Activated CD4-positive, alpha-beta memory T cell treated with anti-CD3 and anti-CD28 coated beads, Interleukin-2, amount 10 ng/mL, durations not matched to agents 7 days and 5 days (primary cell): ENCODE data around the gene MCU. TPM values are rescaled to one million over a fixed set of nuclear protein-coding genes. Genes with fewer than 3 reads are reported as not detected.

ENCODE experiments used
- CTCF ChIA-PET: fragments of 350-600 bp; sonication (Branson Sonifier 250); formaldehyde crosslinking; loops from one replicate; lab custom pipeline; 2021; ENCODE audit warnings: antibody characterized with exemption, inconsistent platforms; lab: Charles Lee
- POLR2A ChIA-PET: fragments of 350-600 bp; sonication (Branson Sonifier 250); formaldehyde crosslinking; loops from one replicate; lab custom pipeline; 2021; ENCODE audit warnings: antibody characterized with exemption; lab: Charles Lee
- DNase-seq: peaks from one replicate; pipeline ENCODE4 v3.0.0-alpha.2; 2020
- H3K27ac Mint-ChIP-seq: one replicate; pipeline ENCODE4 v1.8.0; 2021; ENCODE audit warnings: mild to moderate bottlenecking, mixed read lengths
- H3K27me3 Mint-ChIP-seq: one replicate; pipeline ENCODE4 v1.8.0; 2021; ENCODE audit warnings: mixed read lengths
- H3K36me3 Mint-ChIP-seq: one replicate; pipeline ENCODE4 v1.8.0; 2021; ENCODE audit warnings: low read depth, mixed read lengths
- H3K4me1 Mint-ChIP-seq: one replicate; pipeline ENCODE4 v1.8.0; 2021; ENCODE audit warnings: mixed read lengths
- H3K4me3 Mint-ChIP-seq: one replicate; pipeline ENCODE4 v1.8.0; 2021; ENCODE audit warnings: mild to moderate bottlenecking, mixed read lengths
- H3K9me3 Mint-ChIP-seq: one replicate; pipeline ENCODE4 v1.8.0; 2021; ENCODE audit warnings: mixed read lengths
- total RNA-seq, 2 experiments: library from RNA; stranded (reverse); gene quantifications; one replicate each; pipeline ENCODE4 v1.2.3, GENCODE V29; 2021

The MCU gene
- total RNA-seq, 2 experiments from 2014 or later = 14.5 to 16.1 TPM

- Mint-ChIP-seq H3K27ac (no peak overlapping the region), H3K9me3 (no peaks in the 10 kb centered on the region), H3K36me3 (peaks cover 4% of the 10 kb centered on the region), H3K4me1 (peaks cover 9% of the 10 kb centered on the region), H3K27me3 (no peaks in the 10 kb centered on the region), H3K4me3 (no peak overlapping the region)
- no peak for DNase-seq
- ChIA-PET POLR2A (interaction anchor here (0.6 kb wide), 1 partner anchor 311 kb away, joined by 3 read pairs; no protein-coding TSS in a partner anchor), CTCF (no interaction called here)
Observed at GRCh38 chr10:72790216-72790990, 98.5 kb downstream of the MCU start.

DNA sequence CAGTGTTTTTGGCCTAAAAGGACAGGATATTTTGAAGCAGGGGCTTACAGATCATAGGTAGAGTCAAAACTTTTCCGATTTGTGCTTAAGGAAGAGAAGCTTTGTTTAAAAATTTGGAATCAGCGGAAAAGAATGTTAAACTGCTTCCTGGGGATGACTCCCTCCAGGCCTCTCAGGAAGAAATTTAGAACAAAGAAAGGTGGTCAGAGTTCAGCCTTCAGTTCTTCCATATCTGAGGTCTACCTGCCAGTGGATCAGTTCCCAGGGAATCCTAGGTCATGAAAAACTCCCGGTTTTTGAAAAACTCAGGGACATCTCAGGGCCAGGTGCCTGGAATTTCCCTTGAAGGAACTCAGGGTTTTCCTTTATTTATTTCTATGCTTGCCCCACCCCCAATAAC, 100.3 kb downstream of the MCU start:
- H3K27ac Mint-ChIP-seq = no peak overlapping the region
- H3K27me3 Mint-ChIP-seq = no peaks in the 10 kb centered on the region
- DNase-seq = no peak
- peaks cover 10% of the 10 kb centered on the region for H3K4me1 Mint-ChIP-seq
- POLR2A ChIA-PET = no interaction called here
- CTCF ChIA-PET = no interaction called here
- H3K9me3 Mint-ChIP-seq = no peaks in the 10 kb centered on the region
- H3K4me3 Mint-ChIP-seq = no peak overlapping the region
- H3K36me3 Mint-ChIP-seq = peaks cover 4% of the 10 kb centered on the region

GRCh38 chr10:72793752-72794151, 101.8 kb downstream of the MCU start:
- Mint-ChIP-seq H3K36me3 (no peaks in the 10 kb centered on the region), H3K27me3 (no peaks in the 10 kb centered on the region), H3K9me3 (no peaks in the 10 kb centered on the region), H3K4me3 (no peak overlapping the region), H3K27ac (no peak overlapping the region), H3K4me1 (peaks cover 10% of the 10 kb centered on the region)
- no peak for DNase-seq
- POLR2A ChIA-PET = no interaction called here
- CTCF ChIA-PET = no interaction called here

DNA sequence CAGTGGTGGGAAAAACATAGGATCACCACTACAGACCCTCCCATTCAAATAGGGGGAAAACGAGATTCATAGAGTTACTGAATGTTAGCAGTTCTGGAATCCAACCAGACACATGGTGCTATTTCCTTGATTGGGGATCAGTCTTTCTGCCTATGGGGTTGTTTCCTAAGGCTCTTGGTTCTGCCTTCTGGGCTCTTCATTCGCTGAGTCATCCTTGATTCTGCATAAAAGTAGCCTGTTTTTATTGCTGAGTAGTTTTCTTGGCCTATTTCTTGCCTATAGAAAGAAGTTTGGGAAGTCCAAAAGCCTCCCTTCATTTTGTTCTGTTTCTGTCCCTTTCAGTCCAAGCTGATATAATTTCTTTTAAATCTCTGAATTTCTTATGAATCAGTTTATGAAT, 102.3 kb downstream of the MCU start:
- Mint-ChIP-seq H3K27ac (no peak overlapping the region), H3K27me3 (no peaks in the 10 kb centered on the region), H3K36me3 (no peaks in the 10 kb centered on the region), H3K9me3 (no peaks in the 10 kb centered on the region), H3K4me1 (peaks cover 8% of the 10 kb centered on the region), H3K4me3 (no peak overlapping the region)
- POLR2A ChIA-PET = no interaction called here
- CTCF ChIA-PET = no interaction called here
- no peak for DNase-seq

GRCh38 chr10:72796042-72796441, 104.1 kb downstream of the MCU start:
- Mint-ChIP-seq H3K9me3 (no peaks in the 10 kb centered on the region), H3K36me3 (no peaks in the 10 kb centered on the region), H3K27ac (no peak overlapping the region), H3K27me3 (no peaks in the 10 kb centered on the region), H3K4me3 (no peak overlapping the region), H3K4me1 (peaks cover 4% of the 10 kb centered on the region)
- no peak for DNase-seq
- ChIA-PET POLR2A (no interaction called here), CTCF (no interaction called here)

- H3K9me3 Mint-ChIP-seq = no peaks in the 10 kb centered on the region
- ChIA-PET CTCF (interaction anchor here (0.6 kb wide), 1 partner anchor 69 kb away, joined by 3 read pairs; no protein-coding TSS in a partner anchor), POLR2A (no interaction called here)
- H3K36me3 Mint-ChIP-seq = no peaks in the 10 kb centered on the region
- peaks cover 5% of the 10 kb centered on the region for H3K4me1 Mint-ChIP-seq
- H3K4me3 Mint-ChIP-seq = no peak overlapping the region
- H3K27me3 Mint-ChIP-seq = no peaks in the 10 kb centered on the region
- H3K27ac Mint-ChIP-seq = no peak overlapping the region
- DNase-seq = no peak
Observed at GRCh38 chr10:72796538-72796937, 104.6 kb downstream of the MCU start.

DNA sequence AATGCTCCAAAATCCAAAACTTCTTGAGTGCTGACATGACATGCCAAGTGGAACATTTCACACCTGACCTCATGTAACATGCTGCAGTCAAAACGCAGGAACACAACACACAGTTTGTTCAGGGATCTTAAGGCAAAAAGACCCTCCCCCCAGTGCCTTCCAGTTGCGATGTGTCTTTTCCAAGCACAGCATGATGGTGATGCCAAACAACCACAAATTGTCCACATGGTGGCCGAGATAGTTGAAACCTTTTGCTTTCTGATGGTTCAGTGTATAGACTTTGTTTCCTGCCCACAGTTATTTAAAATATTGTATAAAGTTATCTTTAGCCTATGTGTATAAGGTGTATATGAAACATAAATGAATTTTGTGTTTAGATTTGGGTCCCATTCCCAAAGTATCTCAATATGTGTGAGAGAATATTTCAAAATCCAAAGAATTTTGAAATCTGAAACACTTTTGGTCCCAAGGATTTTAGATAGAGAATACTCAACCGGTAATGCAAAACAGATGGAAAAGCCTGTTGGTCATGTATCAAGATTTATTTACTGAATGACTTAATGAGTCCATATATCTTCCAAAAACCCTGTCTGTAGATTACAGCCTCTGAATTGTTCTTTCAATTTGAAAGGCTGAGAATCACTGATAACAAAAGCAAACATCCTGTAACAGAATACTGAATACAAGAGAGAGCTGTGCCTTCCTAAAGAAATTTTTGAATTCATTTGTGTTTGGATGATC, 108.2 kb downstream of the MCU start:
- Mint-ChIP-seq H3K27me3 (no peaks in the 10 kb centered on the region), H3K4me3 (no peak overlapping the region), H3K36me3 (no peaks in the 10 kb centered on the region), H3K4me1 (peaks cover 13% of the 10 kb centered on the region), H3K27ac (no peak overlapping the region), H3K9me3 (no peaks in the 10 kb centered on the region)
- ChIA-PET POLR2A (no interaction called here), CTCF (no interaction called here)
- DNase-seq = no peak

GRCh38 chr10:72800741-72801092, 108.8 kb downstream of the MCU start:
- H3K4me1 Mint-ChIP-seq = peaks cover 13% of the 10 kb centered on the region
- no peak overlapping the region for H3K4me3 Mint-ChIP-seq
- no peak overlapping the region for H3K27ac Mint-ChIP-seq
- CTCF ChIA-PET = no interaction called here
- no peaks in the 10 kb centered on the region for H3K36me3 Mint-ChIP-seq
- H3K27me3 Mint-ChIP-seq = no peaks in the 10 kb centered on the region
- no peaks in the 10 kb centered on the region for H3K9me3 Mint-ChIP-seq
- POLR2A ChIA-PET = no interaction called here
- DNase-seq = no peak

DNA sequence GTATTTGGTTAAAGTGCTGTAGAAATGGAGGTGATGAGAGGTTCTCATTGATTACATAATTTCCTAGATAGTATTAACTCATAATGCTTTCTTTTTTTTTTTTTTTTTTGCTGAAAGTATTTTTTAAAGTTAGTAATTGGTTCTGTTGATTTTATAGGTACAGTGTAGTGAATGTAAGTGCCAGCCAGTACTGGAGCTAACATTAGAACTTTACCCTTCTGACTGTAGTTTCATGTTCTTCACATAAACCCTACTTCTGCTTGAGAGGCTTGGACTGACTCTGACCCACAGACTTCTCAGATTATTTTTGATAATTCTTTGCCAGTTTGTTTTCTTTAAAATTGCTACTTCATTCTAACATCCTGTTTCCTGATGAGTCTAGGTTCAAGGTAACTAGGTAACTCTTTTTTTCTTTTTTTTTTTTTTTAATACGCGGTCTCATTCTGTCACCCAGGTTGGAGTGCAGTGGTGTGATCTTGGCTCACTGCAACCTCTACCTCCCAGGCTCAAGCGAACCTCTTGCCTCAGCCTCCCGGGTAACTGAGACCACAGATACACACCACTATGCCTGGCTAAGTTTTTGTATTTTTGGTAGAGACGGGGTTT, 109.4 kb downstream of the MCU start:
- no peaks in the 10 kb centered on the region for H3K9me3 Mint-ChIP-seq
- POLR2A ChIA-PET = no interaction called here
- no peak for DNase-seq
- peaks cover 12% of the 10 kb centered on the region for H3K4me1 Mint-ChIP-seq
- H3K4me3 Mint-ChIP-seq = no peak overlapping the region
- CTCF ChIA-PET = no interaction called here
- H3K36me3 Mint-ChIP-seq = no peaks in the 10 kb centered on the region
- H3K27me3 Mint-ChIP-seq = no peaks in the 10 kb centered on the region
- no peak overlapping the region for H3K27ac Mint-ChIP-seq

GRCh38 chr10:72802332-72802731, 110.4 kb downstream of the MCU start:
- H3K9me3 Mint-ChIP-seq = no peaks in the 10 kb centered on the region
- ChIA-PET POLR2A (no interaction called here), CTCF (no interaction called here)
- H3K4me1 Mint-ChIP-seq = peaks cover 12% of the 10 kb centered on the region
- H3K27me3 Mint-ChIP-seq = no peaks in the 10 kb centered on the region
- DNase-seq = no peak
- H3K27ac Mint-ChIP-seq = no peak overlapping the region
- H3K36me3 Mint-ChIP-seq = no peaks in the 10 kb centered on the region
- no peak overlapping the region for H3K4me3 Mint-ChIP-seq

GRCh38 chr10:72802763-72803505, 111.0 kb downstream of the MCU start:
- H3K4me3 Mint-ChIP-seq = no peak overlapping the region
- ChIA-PET CTCF (no interaction called here), POLR2A (no interaction called here)
- H3K36me3 Mint-ChIP-seq = no peaks in the 10 kb centered on the region
- DNase-seq = no peak
- H3K9me3 Mint-ChIP-seq = no peaks in the 10 kb centered on the region
- no peak overlapping the region for H3K27ac Mint-ChIP-seq
- no peaks in the 10 kb centered on the region for H3K27me3 Mint-ChIP-seq
- H3K4me1 Mint-ChIP-seq = peaks cover 12% of the 10 kb centered on the region

- Mint-ChIP-seq H3K4me3 (no peak overlapping the region), H3K27ac (no peak overlapping the region), H3K36me3 (no peaks in the 10 kb centered on the region), H3K27me3 (no peaks in the 10 kb centered on the region), H3K4me1 (peaks cover 2% of the 10 kb centered on the region), H3K9me3 (no peaks in the 10 kb centered on the region)
- CTCF ChIA-PET = no interaction called here
- no peak for DNase-seq
- POLR2A ChIA-PET = no interaction called here
Observed at GRCh38 chr10:72808001-72808400, 116.1 kb downstream of the MCU start.

DNA sequence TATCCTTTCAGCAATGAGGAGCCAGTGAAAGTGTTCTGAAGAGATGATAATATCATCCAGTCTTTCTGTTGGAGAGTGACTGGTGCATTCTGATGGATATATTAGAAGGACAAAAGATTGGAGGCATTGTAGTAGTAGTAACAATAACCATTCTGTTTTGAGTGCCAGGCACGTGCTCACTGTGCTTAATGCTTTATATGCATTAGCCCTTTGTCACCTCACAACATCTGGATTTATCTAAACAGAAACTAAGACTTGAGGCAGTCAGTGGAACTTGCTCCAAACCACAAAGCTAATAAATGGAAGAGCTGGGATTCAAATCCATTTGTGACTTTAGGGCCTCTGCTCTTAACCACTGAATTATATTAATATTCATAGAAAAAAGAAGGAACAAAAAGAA, 117.1 kb downstream of the MCU start:
- H3K36me3 Mint-ChIP-seq = no peaks in the 10 kb centered on the region

More for the DNA sequence above, 117.1 kb downstream of the MCU start:
- Mint-ChIP-seq H3K27me3 (no peaks in the 10 kb centered on the region), H3K9me3 (no peaks in the 10 kb centered on the region), H3K4me3 (no peak overlapping the region), H3K27ac (no peak overlapping the region), H3K4me1 (no peaks in the 10 kb centered on the region)
- CTCF ChIA-PET = no interaction called here
- DNase-seq = no peak
- POLR2A ChIA-PET = no interaction called here
